IPS-18a (cell line): ENCODE data around the gene ERCC6.

Experiments used
- H3K27ac ChIP-seq: one replicate; pipeline ENCODE4 v1.5.1; 2013; ENCODE audit warnings: low read length
- H3K27me3 ChIP-seq: one replicate; pipeline ENCODE4 v1.6.1; 2013; ENCODE audit warnings: mild to moderate bottlenecking, low read length; ENCODE audit not compliant: control insufficient read depth, insufficient read depth
- H3K36me3 ChIP-seq: one replicate; pipeline ENCODE4 v1.6.1; 2013; ENCODE audit warnings: low read depth, low read length; ENCODE audit not compliant: control insufficient read depth
- H3K4me1 ChIP-seq: one replicate; pipeline ENCODE4 v1.6.1; 2013; ENCODE audit warnings: low read depth, low read length; ENCODE audit not compliant: control insufficient read depth
- H3K4me3 ChIP-seq: one replicate; pipeline ENCODE4 v1.5.1; 2013; ENCODE audit warnings: low read length
- H3K9ac ChIP-seq: one replicate; pipeline ENCODE4 v1.6.1; 2013; ENCODE audit warnings: mild to moderate bottlenecking, low read length, moderate library complexity
- H3K9me3 ChIP-seq: one replicate; pipeline ENCODE4 v1.6.1; 2013; ENCODE audit warnings: low read depth, low read length; ENCODE audit not compliant: control insufficient read depth

The ERCC6 gene

GRCh38 chr10:49542353-49542752 is 3.4 kb upstream of the ERCC6 start:
- Histone ChIP-seq H3K4me1 (peaks cover 4% of the 10 kb centered on the region), H3K36me3 (no peaks in the 10 kb centered on the region), H3K4me3 (no peak overlapping the region), H3K27me3 (peaks cover 26% of the 10 kb centered on the region), H3K9ac (no peak overlapping the region), H3K9me3 (peaks cover 5% of the 10 kb centered on the region), H3K27ac (no peak overlapping the region)

DNA sequence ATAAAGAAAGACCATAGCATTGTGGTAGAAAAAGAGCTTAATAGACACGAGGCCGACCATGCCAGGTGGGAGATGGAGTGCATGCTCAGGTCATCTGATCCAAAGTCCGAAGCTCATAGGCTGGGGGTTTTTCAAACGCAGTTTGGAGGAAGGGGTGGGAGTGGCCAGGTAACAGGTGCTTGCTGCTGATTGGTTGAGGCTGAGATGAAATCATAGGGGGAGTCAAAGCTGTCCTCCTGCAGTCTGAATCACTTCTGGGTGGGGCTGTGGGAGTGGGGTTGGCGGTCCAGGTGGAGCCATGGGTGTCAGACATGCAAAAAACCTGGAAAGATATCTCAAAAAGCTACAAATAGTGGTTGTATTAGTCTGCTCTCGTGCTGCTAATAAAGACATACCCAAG is 2.8 kb upstream of the ERCC6 start:
- Histone ChIP-seq H3K9me3 (peaks cover 5% of the 10 kb centered on the region), H3K9ac (no peak overlapping the region), H3K4me3 (no peak overlapping the region), H3K27ac (no peak overlapping the region), H3K36me3 (no peaks in the 10 kb centered on the region), H3K4me1 (peaks cover 4% of the 10 kb centered on the region), H3K27me3 (peaks cover 26% of the 10 kb centered on the region)

DNA sequence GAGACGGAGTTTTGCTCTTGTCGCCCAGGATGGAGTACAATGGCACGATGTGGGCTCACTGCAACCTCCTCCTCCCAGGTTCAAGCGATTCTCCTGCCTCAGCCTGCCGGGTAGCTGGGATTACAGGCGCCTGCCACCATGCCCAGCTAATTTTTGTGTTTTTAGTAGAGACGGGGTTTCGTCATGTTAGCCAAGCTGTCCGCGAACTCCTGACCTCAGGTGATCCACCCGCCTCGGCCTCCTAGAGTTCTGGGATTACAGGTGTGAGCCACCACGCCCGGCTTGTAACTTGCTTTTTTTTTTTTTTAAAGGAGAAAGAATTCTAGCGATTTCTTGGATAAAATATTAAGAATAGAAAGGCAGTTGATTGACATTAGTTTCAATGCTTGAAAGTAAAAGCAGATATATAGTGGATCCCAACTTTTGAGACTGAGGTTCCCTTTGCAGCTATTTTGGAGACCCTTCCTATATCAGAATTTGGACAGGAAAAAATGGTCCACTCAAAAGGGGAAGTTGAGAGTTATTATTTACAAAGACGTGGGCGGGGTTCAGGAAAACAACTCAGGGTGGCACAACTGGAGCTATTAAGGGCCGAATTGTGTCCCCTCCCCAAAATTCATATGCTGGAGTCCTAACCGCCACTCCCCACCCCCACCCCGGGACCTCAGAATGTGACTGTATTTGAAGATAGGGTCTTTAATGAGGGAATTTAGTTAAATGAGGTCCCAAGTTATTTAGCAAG is 1.3 kb upstream of the ERCC6 start:
- Histone ChIP-seq H3K9ac (no peak overlapping the region), H3K27ac (no peak overlapping the region), H3K4me3 (peak overlapping the region; percentile 74)

DNA sequence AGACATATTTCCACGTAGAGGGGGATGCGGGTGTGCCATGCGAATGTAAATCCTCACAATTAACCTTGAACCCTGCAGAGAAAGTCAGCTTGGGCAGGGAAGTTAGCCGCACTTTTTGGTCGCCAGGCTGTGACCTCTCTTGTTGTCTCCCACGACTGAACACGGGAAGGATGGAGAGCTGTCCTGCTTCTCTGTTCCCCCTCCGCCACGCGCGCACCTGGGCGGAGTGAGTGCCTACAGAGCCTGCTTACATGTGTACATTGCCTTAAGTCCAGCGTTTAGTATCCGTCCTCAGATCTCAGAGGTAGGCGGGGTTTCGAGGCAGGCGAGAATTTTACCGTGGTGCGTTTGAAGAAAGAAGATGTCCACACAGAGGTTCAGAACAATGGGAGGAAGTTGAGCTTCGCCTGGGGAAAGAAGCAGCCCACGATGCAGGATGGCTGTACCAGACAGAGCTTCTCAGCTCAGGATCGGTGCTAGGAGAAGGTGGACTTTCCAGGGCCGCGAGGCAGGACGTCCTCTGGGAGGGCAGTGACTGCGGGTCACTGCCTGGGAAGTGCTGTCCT is 482 bp upstream of the ERCC6 start:
- peak overlapping the region; percentile 74 for H3K4me3 ChIP-seq
- H3K36me3 ChIP-seq: no peaks in the 10 kb centered on the region
- no peak overlapping the region for H3K27ac ChIP-seq
- peaks cover 4% of the 10 kb centered on the region for H3K4me1 ChIP-seq
- H3K9me3 ChIP-seq: no peaks in the 10 kb centered on the region
- peak overlapping the region; percentile 37 for H3K9ac ChIP-seq
- H3K27me3 ChIP-seq: peaks cover 26% of the 10 kb centered on the region

More for the DNA sequence above, 1.3 kb upstream of the ERCC6 start:
- H3K36me3 ChIP-seq: no peaks in the 10 kb centered on the region
- peaks cover 26% of the 10 kb centered on the region for H3K27me3 ChIP-seq
- peaks cover 5% of the 10 kb centered on the region for H3K9me3 ChIP-seq
- H3K4me1 ChIP-seq: peaks cover 4% of the 10 kb centered on the region

DNA sequence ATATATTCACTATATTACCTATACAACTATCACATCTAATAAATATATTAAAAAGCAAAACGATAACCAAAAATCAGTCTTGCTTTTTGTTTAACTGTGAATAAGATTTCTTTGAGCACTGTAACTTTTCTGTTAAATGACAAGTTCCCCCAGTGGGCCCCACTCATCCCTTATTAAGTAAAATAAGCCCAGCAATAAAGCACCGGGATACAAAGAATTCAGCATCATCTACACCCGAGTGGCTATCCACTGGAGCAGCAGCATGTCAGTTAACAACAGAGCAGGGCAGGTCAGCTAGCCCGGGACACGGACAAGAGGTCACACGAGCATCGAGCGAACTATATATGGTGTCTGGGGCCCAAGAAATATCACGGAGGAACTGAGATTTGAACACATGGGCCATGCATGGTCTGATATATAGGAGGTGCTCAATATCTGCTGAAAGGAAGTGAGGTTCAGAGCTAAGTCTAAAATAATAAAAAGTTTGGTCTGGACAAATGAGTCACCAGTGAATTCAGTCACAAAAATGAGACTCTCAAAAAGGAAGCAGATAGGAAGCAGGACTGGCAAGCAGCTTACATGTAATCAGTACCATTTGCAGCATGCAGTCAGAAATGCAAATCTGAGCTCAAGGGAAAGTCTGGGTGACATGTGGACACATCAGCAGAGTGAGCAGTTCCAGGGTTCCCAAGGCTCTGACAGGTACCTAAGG is 4.1 kb downstream of the ERCC6 start:
- no peak overlapping the region for H3K4me3 ChIP-seq
- peaks cover 4% of the 10 kb centered on the region for H3K4me1 ChIP-seq
- no peak overlapping the region for H3K9ac ChIP-seq
- no peak overlapping the region for H3K27ac ChIP-seq
- H3K9me3 ChIP-seq: no peaks in the 10 kb centered on the region
- peaks cover 7% of the 10 kb centered on the region for H3K27me3 ChIP-seq
- peaks cover 5% of the 10 kb centered on the region for H3K36me3 ChIP-seq

DNA sequence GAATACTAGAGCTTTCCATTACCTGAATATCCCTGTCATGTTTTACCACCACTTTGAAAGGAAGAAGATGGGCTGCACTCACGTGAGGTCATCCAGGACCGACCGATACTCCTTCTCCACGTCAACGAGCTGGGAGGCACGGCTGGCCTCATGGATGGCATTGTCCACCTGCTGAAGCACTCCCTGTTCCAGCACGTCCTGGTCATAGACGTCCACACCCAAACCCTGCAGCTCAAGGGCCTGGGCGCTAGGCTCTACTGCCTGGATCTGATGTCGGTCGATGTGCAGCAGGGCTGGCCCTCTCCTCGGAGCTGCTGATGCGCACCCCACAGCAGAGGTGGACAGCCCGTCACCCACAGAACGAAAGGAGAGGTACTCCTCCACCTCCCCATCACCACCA is 6.5 kb downstream of the ERCC6 start:
- H3K9me3 ChIP-seq: no peaks in the 10 kb centered on the region
- H3K27ac ChIP-seq: no peak overlapping the region
- H3K36me3 ChIP-seq: peaks cover 17% of the 10 kb centered on the region
- H3K4me1 ChIP-seq: no peaks in the 10 kb centered on the region
- H3K27me3 ChIP-seq: no peaks in the 10 kb centered on the region
- no peak overlapping the region for H3K9ac ChIP-seq
- H3K4me3 ChIP-seq: no peak overlapping the region

DNA sequence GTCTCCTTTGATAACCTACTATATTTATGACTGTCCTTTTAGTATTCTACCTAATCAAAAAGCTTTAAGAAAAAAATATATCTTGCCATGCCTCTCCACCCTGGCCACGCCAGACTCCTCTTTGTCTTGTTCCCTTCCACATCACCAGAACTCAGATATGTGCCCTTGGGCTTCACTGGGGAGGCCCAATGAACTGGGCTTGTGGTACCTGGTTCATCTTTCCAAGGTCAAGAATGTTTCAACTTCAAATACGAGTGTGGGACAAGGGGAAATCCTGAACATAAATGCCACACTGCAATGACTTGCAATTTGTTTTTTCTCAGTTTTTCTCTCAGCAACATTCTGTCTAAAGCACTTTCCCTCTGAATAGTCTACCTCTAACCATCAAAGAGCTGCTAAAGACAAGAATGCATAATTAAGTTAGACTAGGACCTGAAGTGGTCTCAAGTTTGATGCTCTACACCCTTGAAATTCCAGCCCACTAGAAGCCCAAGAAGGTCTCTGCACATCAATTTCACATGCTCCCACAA is 9.9 kb downstream of the ERCC6 start:
- Histone ChIP-seq H3K36me3 (peaks cover 26% of the 10 kb centered on the region), H3K9me3 (no peaks in the 10 kb centered on the region), H3K4me3 (no peak overlapping the region), H3K9ac (no peak overlapping the region), H3K27me3 (no peaks in the 10 kb centered on the region), H3K4me1 (no peaks in the 10 kb centered on the region), H3K27ac (no peak overlapping the region)

DNA sequence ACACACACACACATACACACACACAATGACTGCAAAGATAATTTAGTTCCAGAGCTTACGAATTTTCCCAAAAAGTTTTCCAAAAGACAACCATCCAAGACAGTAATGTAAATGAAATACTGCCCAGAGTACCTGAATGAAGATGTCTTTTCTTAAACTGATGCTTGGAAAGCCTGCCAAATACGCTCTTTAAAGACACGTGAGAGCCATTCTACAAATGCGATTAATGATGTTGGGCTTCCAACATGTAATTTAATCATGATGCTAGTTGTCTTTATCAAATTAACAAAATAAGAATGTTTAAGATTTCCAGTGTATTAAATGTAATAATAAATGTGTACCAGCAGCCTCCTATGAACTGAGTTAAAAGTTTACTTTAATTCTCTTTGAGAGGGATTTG is 11.1 kb downstream of the ERCC6 start:
- H3K36me3 ChIP-seq: peaks cover 26% of the 10 kb centered on the region
- no peaks in the 10 kb centered on the region for H3K9me3 ChIP-seq
- no peak overlapping the region for H3K9ac ChIP-seq
- no peak overlapping the region for H3K4me3 ChIP-seq
- H3K27me3 ChIP-seq: no peaks in the 10 kb centered on the region
- no peaks in the 10 kb centered on the region for H3K4me1 ChIP-seq
- H3K27ac ChIP-seq: no peak overlapping the region

- Histone ChIP-seq H3K4me1 (no peaks in the 10 kb centered on the region), H3K9ac (no peak overlapping the region), H3K9me3 (no peaks in the 10 kb centered on the region), H3K27ac (no peak overlapping the region), H3K4me3 (no peak overlapping the region), H3K27me3 (no peaks in the 10 kb centered on the region), H3K36me3 (peaks cover 21% of the 10 kb centered on the region)
These were observed 11.9 kb downstream of the ERCC6 start for GRCh38 chr10:49527061-49527460.

DNA sequence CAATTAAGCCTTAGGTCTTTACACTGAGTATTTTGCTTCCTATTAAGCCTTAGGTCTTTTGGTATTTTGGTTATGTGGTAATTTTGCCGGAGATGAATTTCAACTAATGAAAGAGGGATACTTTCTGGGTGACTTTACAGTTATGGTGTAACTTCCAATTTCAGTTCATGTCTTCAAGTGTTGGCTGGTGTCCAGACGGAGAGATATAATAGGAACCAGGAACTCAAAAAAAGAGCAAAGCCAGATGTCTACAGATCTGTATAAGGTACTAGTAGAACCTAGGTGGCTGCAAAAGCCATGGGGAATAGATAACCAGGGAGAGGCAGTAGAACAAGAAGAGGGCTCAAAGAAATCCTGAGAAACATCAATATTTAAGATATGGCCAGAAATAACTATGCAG is 12.3 kb downstream of the ERCC6 start:
- no peak overlapping the region for H3K9ac ChIP-seq
- no peaks in the 10 kb centered on the region for H3K4me1 ChIP-seq
- no peak overlapping the region for H3K27ac ChIP-seq
- H3K27me3 ChIP-seq: no peaks in the 10 kb centered on the region
- no peaks in the 10 kb centered on the region for H3K9me3 ChIP-seq
- H3K4me3 ChIP-seq: no peak overlapping the region
- H3K36me3 ChIP-seq: peaks cover 20% of the 10 kb centered on the region

- Histone ChIP-seq H3K36me3 (peaks cover 20% of the 10 kb centered on the region), H3K9ac (no peak overlapping the region), H3K27ac (no peak overlapping the region), H3K9me3 (no peaks in the 10 kb centered on the region), H3K4me1 (no peaks in the 10 kb centered on the region), H3K27me3 (no peaks in the 10 kb centered on the region), H3K4me3 (no peak overlapping the region)
These were observed 14.4 kb downstream of the ERCC6 start for GRCh38 chr10:49524496-49524895.
